GM18870 (cell line): ENCODE measurements around the gene MRPL18.
A peak's percentile ranks its signal among the peaks of the same experiment; 100 is the strongest.
"Not testable (repeated sequence)": the region's sequence is repeated elsewhere in the genome, so short reads cannot be mapped to it uniquely, and the experiment has no call there.

ENCODE experiments used
- ATAC-seq: cut with Tn5 transposase; IDR thresholded peaks from one replicate; pipeline ENCODE4 v1.9.1; 2021; ENCODE audit warnings: moderate library complexity; ENCODE audit not compliant: unreplicated experiment

Gene MRPL18

GRCh38 chr6:159815410-159815809 lies 25.1 kb downstream of the MRPL18 start:
- no peak for ATAC-seq

DNA sequence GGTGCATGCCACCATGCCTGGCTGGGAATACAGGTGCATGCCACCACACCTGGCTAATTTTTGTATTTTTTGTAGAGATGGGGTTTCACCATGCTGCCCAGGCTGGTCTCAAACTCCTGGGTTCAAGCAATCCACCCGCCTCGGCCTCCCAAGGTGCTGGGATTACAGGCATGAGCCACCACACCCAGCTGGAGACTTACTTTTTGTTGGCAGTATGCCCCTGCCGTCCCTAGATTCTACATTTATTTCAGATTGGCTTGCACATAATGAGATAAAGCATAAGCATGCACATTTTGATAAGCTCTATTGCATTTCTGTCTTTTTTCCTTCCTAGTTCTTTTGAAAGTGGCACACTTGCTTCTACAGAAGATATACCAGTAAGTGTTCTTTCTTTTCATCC lies 26.5 kb downstream of the MRPL18 start:
- not testable (repeated sequence) for ATAC-seq

DNA sequence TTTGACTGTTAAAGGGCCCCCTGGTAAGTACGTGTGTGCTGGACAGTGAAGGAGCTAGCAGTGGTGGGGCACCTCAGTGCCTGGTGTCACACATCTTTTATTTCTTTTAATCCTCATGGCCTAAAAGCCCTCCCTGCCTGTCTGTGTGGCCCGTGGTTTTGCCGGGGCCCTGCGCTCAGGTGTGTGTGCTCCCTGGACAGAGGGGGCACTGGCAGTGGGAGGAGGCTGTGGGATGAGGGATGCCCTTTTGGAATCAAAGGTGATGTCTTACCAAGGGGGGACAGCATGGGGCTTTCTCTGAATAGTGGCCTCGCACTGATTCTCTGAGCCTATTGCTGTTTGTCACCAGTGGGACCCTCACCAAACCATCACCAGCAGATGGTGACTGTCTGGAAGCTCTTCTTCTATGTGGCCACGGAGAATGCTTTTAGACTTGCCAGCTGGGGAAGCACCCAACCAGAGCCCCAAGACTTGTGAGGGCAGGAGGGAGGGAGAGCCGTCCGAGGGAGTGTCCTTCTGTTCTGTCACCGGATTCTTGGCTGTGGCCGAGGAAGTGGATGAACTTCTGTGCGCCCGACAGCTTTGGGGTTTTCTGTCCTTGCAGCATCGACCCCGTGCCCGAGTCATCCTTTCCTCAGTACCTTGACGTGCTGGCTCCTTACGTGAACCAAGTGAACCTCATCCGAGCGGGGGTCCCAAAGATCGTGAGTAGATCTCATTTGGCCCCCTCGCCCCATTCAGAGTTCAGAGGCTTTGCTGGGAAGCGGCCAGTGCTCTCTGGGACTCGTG lies 27.9 kb downstream of the MRPL18 start:
- no peak for ATAC-seq

DNA sequence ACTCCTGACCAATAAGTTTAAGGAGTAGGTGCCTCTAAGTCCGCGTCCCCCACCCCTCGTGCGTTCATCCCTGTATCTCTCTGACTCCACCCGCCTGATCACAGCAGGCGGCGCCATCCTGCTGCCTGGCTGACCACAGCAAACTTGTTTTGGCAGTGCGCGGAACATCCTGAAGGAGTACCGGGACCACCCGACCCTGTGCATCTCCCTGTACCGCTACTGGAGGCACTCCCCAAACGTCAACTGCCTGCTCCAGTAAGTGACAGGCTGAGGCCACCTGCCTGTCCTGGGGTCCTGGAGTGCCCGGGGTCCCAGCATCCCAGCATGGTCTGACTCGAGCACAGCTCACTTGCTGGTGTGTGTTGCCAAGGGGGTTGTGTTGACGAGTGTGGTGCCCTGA lies 28.8 kb downstream of the MRPL18 start:
- ATAC-seq = no peak

DNA sequence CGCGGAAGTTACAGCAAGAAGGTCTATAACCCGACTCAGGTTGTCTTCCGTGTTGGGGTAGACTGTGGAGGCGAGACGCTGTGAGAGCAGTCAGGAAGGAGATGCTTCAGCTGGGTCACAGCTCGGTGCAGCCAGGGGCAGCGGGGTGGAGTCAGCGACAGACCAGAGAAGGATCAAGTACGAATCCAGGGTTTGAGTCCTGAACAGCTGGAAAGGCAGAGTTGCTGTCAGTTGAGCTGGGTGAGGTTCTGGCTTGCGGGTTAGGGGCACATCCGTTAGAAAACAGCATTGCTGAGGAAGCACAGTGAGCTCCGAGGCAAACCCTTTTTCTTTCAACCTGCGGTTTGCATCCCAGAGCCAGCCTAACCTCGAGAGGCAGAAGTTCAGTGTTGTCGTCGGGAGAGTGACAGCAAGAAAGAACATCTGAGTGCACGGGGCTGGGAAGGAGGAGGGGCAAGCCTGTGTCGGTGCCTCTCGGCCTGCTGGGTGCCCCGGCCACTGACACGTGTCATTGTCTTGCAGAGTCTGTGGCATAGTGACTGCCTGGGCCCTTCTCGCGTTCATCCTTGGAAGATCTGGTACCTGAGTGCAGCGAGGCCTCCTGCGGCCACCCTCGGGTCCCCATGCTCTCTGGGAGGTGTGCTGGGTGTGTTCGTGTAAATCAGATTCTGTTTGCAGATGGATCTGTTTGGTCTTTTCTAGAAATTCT lies 29.8 kb downstream of the MRPL18 start:
- ATAC-seq = no peak

- ATAC-seq = no peak
These were observed 30.9 kb downstream of the MRPL18 start for GRCh38 chr6:159821122-159821521.

DNA sequence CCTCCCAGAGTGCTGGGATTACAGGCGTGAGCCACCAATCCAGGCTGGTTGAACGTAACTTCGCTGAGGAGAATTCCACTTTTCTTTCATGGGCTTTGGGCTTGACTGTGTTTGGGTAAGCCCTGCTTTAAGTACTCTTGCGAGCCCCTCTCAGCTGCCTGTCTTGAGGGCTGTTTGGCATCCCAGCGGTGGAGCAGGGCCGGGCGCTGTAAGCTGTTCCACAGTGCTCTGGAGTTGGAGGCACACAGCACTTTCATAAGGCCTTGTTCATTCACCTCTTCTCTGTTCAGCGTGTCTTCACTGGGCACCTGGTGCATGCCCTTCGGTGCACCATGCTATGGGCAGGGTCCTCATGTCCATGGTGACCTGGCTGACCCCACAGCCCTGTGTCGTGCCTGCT lies 31.5 kb downstream of the MRPL18 start:
- no peak for ATAC-seq

DNA sequence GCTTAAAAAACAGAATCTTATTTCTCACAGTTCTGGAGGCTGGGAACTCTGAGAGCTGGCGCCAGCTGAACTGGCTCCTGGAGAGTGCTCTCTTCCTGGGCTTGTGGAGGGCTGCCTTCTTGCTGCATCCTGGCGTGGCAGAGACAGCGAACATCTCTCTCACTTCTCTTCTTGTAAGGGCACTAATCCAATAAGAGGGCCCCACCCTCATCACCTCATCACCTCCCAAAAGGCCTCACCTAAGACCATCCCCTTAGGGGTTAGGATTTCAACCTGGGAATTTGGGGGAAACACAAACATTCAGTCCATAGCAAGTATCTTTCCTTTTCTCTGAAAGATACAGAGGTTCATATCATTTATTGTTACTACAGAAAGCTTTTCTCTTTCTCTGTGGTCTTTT lies 33.7 kb downstream of the MRPL18 start:
- ATAC-seq = no peak

- ATAC-seq = not testable (repeated sequence)
These were observed 34.4 kb downstream of the MRPL18 start for GRCh38 chr6:159824690-159825089.

DNA sequence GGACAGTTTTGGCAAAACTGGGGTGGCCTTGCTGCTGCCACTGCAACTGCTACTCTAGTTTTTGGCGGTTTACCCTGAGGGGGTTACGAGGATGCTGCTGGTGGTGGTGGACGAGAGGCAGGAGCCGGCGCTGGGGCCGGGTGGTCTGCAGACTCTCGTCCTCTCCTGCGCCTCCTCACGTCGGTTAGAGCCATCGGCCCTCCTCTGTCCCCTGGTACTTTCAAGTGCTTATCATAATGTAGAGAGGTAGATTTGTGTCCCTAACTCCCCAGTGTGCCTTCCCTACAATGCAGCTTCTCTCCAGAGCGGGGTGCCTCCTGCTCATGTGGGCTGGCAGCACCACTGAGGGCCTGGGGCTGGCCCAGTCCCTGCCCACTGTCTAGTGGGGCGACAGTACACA lies 35.7 kb downstream of the MRPL18 start:
- no peak for ATAC-seq

GRCh38 chr6:159826968-159827647 lies 36.8 kb downstream of the MRPL18 start:
- no peak for ATAC-seq

DNA sequence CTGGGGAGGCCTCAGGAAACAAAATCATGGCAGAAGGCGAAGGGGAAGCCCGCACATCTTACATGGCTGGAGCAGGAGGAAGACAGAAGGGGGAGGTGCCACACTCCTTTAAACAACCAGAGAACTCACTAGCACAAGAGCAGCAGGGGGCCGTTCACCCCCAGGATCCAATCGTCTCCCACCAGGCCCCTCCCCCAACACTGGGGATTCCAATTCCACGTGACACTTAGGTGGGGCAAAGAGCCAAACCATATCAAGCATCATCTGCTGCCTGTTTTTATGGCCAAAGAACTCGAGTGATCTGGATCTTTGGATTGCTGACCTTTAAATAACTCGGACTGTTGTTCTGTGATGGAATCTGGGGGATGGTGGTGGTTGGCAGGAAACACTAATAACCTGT lies 37.8 kb downstream of the MRPL18 start:
- ATAC-seq = no peak

DNA sequence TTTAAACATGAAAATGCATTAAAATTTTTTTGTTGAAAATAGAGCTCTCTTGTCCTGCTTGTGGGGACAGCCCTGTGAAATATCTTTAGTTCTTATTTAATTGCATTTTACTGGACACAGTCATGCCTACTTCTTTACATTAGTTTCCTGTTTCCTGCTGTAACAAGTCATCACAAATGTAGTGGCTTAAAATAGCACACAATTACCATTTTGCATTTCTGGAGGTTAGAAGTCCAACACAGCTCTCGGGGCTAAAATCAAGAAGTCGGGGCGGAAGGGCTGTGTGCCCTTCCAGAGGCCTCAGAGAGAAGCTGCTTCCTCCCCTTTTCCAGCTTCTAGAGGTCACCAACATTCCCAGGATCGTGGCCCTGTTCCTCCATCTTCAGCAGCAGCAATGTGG lies 39.3 kb downstream of the MRPL18 start:
- ATAC-seq = peak; percentile 80

GRCh38 chr6:159830501-159831372 lies 40.5 kb downstream of the MRPL18 start:
- no peak for ATAC-seq

DNA sequence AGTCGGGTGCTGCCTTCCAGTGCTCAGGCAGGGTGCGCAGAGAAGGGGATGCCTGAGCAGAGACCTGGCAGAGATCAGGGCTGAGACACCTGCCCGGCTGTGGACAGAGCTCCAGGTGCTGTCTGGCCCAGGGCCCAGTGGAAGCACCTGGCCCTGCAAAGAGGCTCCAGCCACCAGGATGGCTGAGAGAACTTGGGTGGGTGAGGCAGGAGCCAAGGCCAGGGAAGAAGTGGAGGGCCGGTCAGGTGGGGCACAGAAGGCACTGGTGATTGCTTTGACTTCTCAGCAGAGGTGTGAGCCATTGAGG lies 41.1 kb downstream of the MRPL18 start:
- no peak for ATAC-seq

GRCh38 chr6:159832946-159833345 lies 42.7 kb downstream of the MRPL18 start:
- ATAC-seq = no peak

DNA sequence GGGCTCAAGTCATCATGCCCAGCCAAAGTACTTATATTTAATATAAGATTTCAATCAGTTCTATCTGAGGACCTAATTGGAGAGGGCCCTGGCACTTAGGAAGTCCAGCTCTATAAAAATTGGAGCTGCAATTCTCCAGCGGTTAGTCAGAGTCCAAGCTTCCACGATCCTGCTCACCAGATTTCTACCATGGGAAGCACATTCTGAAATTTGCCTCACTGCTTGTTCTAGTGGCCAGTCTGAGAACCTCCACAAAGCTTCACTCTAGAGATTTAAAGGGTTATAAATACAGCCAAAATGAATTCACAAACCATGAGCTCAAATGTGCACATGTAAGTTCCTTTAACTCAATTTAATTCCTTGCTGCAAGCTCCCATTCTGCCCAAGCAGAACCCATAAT lies 43.3 kb downstream of the MRPL18 start:
- ATAC-seq = no peak

- ATAC-seq = no peak
These were observed 43.8 kb downstream of the MRPL18 start for GRCh38 chr6:159833997-159834603.

GRCh38 chr6:159836718-159837490 lies 46.6 kb downstream of the MRPL18 start:
- no peak for ATAC-seq

GRCh38 chr6:159837511-159837910 lies 47.2 kb downstream of the MRPL18 start:
- no peak for ATAC-seq
